Right atrium auricular region (tissue), 2 donors: ENCODE measurements around the gene FMN2. TPM values are rescaled to one million over a fixed set of nuclear protein-coding genes. Genes with fewer than 3 reads are reported as not detected.

ENCODE experiments used
- DNase-seq: peaks from one replicate; pipeline ENCODE4 v3.0.0-alpha.2; 2019; ENCODE audit warnings: low spot score
- H3K27ac ChIP-seq, 2 donors: fragments of 200-600 bp; sonication (generic); 1 replicate in 1 of 2; 2 replicates in 1 of 2; pipeline ENCODE4 v1.5.1; 2016 to 2019
- H3K27me3 ChIP-seq, 2 donors: fragments of 200-600 bp; sonication (generic); one replicate each; pipeline versions ENCODE4 v1.5.1 to v1.6.0; 2017 to 2019
- H3K36me3 ChIP-seq: fragments of 200-600 bp; sonication (generic); one replicate; pipeline ENCODE4 v1.5.1; 2016
- H3K4me1 ChIP-seq, 2 donors: fragments of 200-600 bp; sonication (generic); one replicate each; pipeline versions ENCODE4 v1.5.1 to v1.6.0; 2017 to 2019
- H3K4me3 ChIP-seq, 2 donors: fragments of 200-600 bp; sonication (generic); 1 replicate in 1 of 2; 2 replicates in 1 of 2; pipeline ENCODE4 v1.5.1; 2017 to 2019; ENCODE audit warnings: mild to moderate bottlenecking in 1 of 2, moderate library complexity in 1 of 2
- H3K9me3 ChIP-seq, 2 donors: fragments of 200-600 bp; sonication (generic); one replicate each; pipeline ENCODE4 v1.5.1; 2019
- total RNA-seq, 2 donors: library from RNA; depleted of rRNA; stranded (reverse); fragments of >200 nt; gene quantifications; one replicate each; pipeline ENCODE4 v1.1.0, GENCODE V29; 2016
- TF ChIP-seq, protein P1 (sequence below), 2 donors: fragments of 200-600 bp; sonication (generic); IDR thresholded peaks; one replicate each; pipeline ENCODE4 v1.5.1; 2019; ENCODE audit warnings: antibody characterized with exemption in 2 of 2

FMN2 gene
- total RNA-seq, 2 donors from 2014 or later, result 0.15 TPM; not detected in 1

- Histone ChIP-seq H3K27ac (no peak overlapping the region), H3K27me3 (no peaks in the 10 kb centered on the region), H3K9me3 (no peaks in the 10 kb centered on the region), H3K4me1 (no peaks in the 10 kb centered on the region), H3K36me3 (no peaks in the 10 kb centered on the region), H3K4me3 (no peak overlapping the region)
- TF ChIP-seq, protein P1, sequence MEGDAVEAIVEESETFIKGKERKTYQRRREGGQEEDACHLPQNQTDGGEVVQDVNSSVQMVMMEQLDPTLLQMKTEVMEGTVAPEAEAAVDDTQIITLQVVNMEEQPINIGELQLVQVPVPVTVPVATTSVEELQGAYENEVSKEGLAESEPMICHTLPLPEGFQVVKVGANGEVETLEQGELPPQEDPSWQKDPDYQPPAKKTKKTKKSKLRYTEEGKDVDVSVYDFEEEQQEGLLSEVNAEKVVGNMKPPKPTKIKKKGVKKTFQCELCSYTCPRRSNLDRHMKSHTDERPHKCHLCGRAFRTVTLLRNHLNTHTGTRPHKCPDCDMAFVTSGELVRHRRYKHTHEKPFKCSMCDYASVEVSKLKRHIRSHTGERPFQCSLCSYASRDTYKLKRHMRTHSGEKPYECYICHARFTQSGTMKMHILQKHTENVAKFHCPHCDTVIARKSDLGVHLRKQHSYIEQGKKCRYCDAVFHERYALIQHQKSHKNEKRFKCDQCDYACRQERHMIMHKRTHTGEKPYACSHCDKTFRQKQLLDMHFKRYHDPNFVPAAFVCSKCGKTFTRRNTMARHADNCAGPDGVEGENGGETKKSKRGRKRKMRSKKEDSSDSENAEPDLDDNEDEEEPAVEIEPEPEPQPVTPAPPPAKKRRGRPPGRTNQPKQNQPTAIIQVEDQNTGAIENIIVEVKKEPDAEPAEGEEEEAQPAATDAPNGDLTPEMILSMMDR (IDR thresholded peaks at IDR 0.05), result no peak
- DNase-seq, result no peak
Measured at GRCh38 chr1:240128366-240128765, 36.7 kb downstream of the FMN2 start.

DNA sequence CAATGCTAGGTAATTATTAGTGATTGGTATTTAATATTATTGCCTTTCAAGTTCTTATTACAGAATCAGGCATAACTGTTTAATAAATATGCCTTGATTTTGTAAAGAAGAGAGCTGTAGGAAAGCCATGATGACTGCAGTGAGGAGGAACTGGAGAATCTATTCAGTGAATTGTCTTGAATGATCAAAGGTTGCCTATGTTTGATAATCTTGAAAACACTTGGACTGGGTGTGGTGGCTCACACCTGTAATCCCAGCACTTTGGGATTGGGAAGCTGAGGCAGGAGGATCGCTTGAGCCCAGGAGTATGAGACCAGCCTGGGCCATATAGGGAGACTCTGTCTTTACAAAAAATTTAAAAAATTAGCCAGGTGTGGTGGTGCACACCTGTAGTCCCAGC is 42.4 kb downstream of the FMN2 start:
- no peaks in the 10 kb centered on the region for H3K36me3 ChIP-seq
- H3K27me3 ChIP-seq, result no peaks in the 10 kb centered on the region
- H3K9me3 ChIP-seq, result no peaks in the 10 kb centered on the region
- H3K27ac ChIP-seq, result no peak overlapping the region
- H3K4me3 ChIP-seq, result no peak overlapping the region
- TF ChIP-seq, protein P1 (IDR thresholded peaks at IDR 0.05), result no peak
- no peak for DNase-seq
- no peaks in the 10 kb centered on the region for H3K4me1 ChIP-seq

GRCh38 chr1:240134596-240134995 is 42.9 kb downstream of the FMN2 start:
- Histone ChIP-seq H3K9me3 (no peaks in the 10 kb centered on the region), H3K27ac (no peak overlapping the region), H3K4me1 (no peaks in the 10 kb centered on the region), H3K36me3 (no peaks in the 10 kb centered on the region), H3K27me3 (no peaks in the 10 kb centered on the region), H3K4me3 (no peak overlapping the region)
- DNase-seq, result no peak
- TF ChIP-seq, protein P1 (IDR thresholded peaks at IDR 0.05), result no peak

DNA sequence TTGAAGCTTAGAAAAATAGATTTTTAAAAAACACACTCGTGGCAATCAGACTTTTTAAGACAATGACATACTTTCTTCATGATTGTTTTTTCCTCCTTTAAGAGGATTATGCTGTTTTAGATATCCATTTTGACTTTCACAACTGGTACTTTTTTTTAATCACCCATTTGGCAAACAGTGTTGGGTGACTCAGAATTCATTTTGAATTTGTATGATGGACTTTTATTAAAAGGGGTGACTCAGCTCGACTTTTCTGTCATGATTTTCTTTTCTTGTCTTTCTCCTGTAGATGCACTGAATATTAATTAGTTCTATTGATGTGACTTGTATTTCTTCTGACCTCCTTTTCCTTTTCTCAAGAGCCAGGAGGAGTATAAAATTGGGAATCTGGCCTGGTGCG is 44.7 kb downstream of the FMN2 start:
- TF ChIP-seq, protein P1 (IDR thresholded peaks at IDR 0.05), result no peak
- H3K27me3 ChIP-seq, result no peaks in the 10 kb centered on the region
- H3K9me3 ChIP-seq, result no peaks in the 10 kb centered on the region
- DNase-seq, result no peak
- H3K36me3 ChIP-seq, result no peaks in the 10 kb centered on the region
- no peaks in the 10 kb centered on the region for H3K4me1 ChIP-seq
- no peak overlapping the region for H3K4me3 ChIP-seq
- no peak overlapping the region for H3K27ac ChIP-seq

DNA sequence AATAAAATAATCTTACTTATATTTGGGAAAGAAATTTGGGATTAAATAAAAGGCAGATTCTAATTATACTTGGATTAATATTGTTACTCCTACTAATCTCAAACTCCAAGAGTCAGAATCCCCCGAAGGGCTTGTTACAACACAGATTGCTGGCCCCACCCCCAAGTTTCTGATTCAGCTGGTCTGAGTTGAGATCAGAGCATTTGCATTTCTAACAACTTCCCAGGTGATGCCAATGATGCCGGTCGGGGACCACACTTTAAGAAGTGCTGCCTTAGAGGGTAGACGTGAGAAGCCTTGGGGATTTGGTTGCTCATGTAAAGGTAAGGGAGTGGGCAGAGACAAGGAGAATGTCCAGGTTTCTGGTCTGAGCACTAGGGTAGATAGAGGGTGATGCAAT is 47.2 kb downstream of the FMN2 start:
- TF ChIP-seq, protein P1 (IDR thresholded peaks at IDR 0.05), result no peak
- Histone ChIP-seq H3K27me3 (no peaks in the 10 kb centered on the region), H3K27ac (no peak overlapping the region), H3K4me1 (no peaks in the 10 kb centered on the region), H3K9me3 (no peaks in the 10 kb centered on the region), H3K36me3 (no peaks in the 10 kb centered on the region), H3K4me3 (no peak overlapping the region)
- DNase-seq, result no peak

DNA sequence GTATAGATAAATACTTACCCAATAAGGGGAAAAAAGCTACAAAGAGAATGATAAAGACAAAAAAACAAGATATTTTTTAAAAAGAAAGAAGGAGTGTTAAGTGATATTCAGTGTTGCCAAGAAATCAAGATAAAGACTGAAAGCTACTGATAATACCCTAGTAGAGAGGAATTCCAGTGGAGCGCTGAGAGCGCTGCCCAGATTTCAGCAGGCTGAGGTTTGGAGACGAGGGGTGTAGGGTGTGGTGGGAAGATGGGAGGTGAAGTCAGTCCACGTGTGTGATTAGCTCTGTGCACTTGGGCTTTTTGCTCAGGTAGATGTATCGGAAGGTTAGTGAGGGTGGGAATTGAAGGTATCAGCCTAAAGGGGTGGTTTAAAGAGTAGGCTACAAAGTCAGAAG is 47.8 kb downstream of the FMN2 start:
- no peak for DNase-seq

More for the DNA sequence above, 47.8 kb downstream of the FMN2 start:
- Histone ChIP-seq H3K36me3 (no peaks in the 10 kb centered on the region), H3K9me3 (no peaks in the 10 kb centered on the region), H3K27ac (no peak overlapping the region), H3K4me1 (no peaks in the 10 kb centered on the region), H3K27me3 (no peaks in the 10 kb centered on the region), H3K4me3 (no peak overlapping the region)
- TF ChIP-seq, protein P1 (IDR thresholded peaks at IDR 0.05), result no peak
